HG03135 (cell line): Measurements from ENCODE around the gene DGLUCY.

Experiments used
- ATAC-seq: cut with Tn5 transposase; IDR thresholded peaks from one replicate; pipeline ENCODE4 v1.9.1; 2021; ENCODE audit warnings: mild to moderate bottlenecking, moderate library complexity; ENCODE audit not compliant: unreplicated experiment

The DGLUCY gene

GRCh38 chr14:91273885-91274273, 160.0 kb downstream of the DGLUCY start:
- ATAC-seq = no peak

GRCh38 chr14:91274796-91275195, 160.9 kb downstream of the DGLUCY start:
- ATAC-seq = no peak
